GM12878 (cell line): Measurements from ENCODE around the gene TMEM214. TPM values are rescaled to one million over a fixed set of nuclear protein-coding genes. Genes with fewer than 3 reads are reported as not detected.

Experiments used
- ESRRA ChIP-seq: IDR thresholded peaks from 2 replicates; pipeline ENCODE4 v1.6.1; 2012; ENCODE audit warnings: mild to moderate bottlenecking, low read length, improper control_type of control experiment
- MTA3 ChIP-seq: IDR thresholded peaks from 2 replicates; pipeline ENCODE4 v1.6.1; 2012; ENCODE audit warnings: low read length, inconsistent platforms, borderline replicate concordance
- MYB ChIP-seq: fragments of 150-350 bp; IDR thresholded peaks from 2 replicates; pipeline ENCODE4 v1.6.1; 2014; ENCODE audit warnings: mild to moderate bottlenecking, low read depth, low read length, borderline replicate concordance
- SIX5 ChIP-seq: IDR thresholded peaks from 2 replicates; pipeline ENCODE4 v1.6.1; 2011; ENCODE audit warnings: mild to moderate bottlenecking, low read depth, low read length, moderate library complexity; ENCODE audit not compliant: severe bottlenecking
- TCF3 ChIP-seq: IDR thresholded peaks from 2 replicates; pipeline ENCODE4 v1.6.1; 2012; ENCODE audit warnings: low read depth, mild to moderate bottlenecking, low read length, borderline replicate concordance; ENCODE audit not compliant: insufficient read depth
- polyA plus RNA-seq, 11 experiments: library from polyadenylated mRNA; depleted of rRNA in 4 of 11; unstranded in 6 of 11; stranded (reverse) in 5 of 11; fragments of >200 nt; fragmentation: Nextera tagmentation in 4 of 11; fragmentation: Illumina TruSeq in 1 of 11; extraction: Ambion mirVana in 4 of 11; extraction: Trizol in 1 of 11; gene quantifications; 1 replicate in 1 of 11; 2 replicates in 10 of 11; pipeline versions ENCODE4 v1.2.1 to v1.2.3, GENCODE V29; 2011 to 2016; ENCODE audit warnings: inconsistent platforms in 2 of 11, missing spikeins in 2 of 11, low read depth in 1 of 11
- total RNA-seq, 4 experiments: library from RNA; depleted of rRNA in 3 of 4; stranded (reverse); fragments of >200 nt in 3 of 4; fragmentation: Illumina TruSeq in 1 of 4; extraction: Trizol in 1 of 4; gene quantifications; 2 replicates each; pipeline versions ENCODE4 v1.2.1 to v1.2.3, GENCODE V29; 2013 to 2021
- TF ChIP-seq, protein P1 (sequence below): IDR thresholded peaks from 2 replicates; pipeline ENCODE4 v1.6.1; 2012; ENCODE audit warnings: improper control_type of control experiment, low read depth, low read length; ENCODE audit not compliant: insufficient replicate concordance

TMEM214 gene
- total and polyA plus RNA-seq, 10 of the 15 experiments (the other 5 are each of a cell fraction or from before 2014, with no cell fraction given), result 10.4 to 79.2 (median 45.0) TPM

DNA sequence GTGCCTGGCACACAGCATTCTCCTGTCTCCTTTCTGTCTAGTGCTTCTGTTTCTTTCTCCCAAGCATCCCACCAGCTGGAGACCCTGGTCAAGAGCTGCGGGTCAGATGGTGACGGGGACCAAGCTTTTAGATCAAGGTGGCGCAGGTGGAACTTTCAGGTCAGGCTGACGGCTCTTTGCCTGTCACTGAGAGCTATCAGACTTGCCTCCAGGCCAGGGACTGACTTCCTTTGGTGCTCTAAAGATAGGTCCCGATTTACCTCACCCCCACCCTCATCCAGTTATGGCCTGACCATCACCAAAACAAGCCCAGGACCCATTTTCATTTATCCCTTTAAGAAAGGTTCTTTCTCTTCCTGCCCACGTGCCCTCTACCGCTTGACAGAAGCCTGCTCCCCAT is 44.5 kb downstream of the TMEM214 start (continued):
- TF ChIP-seq, protein P1, sequence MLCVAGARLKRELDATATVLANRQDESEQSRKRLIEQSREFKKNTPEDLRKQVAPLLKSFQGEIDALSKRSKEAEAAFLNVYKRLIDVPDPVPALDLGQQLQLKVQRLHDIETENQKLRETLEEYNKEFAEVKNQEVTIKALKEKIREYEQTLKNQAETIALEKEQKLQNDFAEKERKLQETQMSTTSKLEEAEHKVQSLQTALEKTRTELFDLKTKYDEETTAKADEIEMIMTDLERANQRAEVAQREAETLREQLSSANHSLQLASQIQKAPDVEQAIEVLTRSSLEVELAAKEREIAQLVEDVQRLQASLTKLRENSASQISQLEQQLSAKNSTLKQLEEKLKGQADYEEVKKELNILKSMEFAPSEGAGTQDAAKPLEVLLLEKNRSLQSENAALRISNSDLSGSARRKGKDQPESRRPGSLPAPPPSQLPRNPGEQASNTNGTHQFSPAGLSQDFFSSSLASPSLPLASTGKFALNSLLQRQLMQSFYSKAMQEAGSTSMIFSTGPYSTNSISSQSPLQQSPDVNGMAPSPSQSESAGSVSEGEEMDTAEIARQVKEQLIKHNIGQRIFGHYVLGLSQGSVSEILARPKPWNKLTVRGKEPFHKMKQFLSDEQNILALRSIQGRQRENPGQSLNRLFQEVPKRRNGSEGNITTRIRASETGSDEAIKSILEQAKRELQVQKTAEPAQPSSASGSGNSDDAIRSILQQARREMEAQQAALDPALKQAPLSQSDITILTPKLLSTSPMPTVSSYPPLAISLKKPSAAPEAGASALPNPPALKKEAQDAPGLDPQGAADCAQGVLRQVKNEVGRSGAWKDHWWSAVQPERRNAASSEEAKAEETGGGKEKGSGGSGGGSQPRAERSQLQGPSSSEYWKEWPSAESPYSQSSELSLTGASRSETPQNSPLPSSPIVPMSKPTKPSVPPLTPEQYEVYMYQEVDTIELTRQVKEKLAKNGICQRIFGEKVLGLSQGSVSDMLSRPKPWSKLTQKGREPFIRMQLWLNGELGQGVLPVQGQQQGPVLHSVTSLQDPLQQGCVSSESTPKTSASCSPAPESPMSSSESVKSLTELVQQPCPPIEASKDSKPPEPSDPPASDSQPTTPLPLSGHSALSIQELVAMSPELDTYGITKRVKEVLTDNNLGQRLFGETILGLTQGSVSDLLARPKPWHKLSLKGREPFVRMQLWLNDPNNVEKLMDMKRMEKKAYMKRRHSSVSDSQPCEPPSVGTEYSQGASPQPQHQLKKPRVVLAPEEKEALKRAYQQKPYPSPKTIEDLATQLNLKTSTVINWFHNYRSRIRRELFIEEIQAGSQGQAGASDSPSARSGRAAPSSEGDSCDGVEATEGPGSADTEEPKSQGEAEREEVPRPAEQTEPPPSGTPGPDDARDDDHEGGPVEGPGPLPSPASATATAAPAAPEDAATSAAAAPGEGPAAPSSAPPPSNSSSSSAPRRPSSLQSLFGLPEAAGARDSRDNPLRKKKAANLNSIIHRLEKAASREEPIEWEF, result no peak
- TF ChIP-seq TCF3 (no peak), ESRRA (no peak), MTA3 (no peak), MYB (no peak), SIX5 (no peak)
